GM12878 (cell line): ENCODE data around the gene PLD5. TPM values are rescaled to one million over a fixed set of nuclear protein-coding genes. Genes with fewer than 3 reads are reported as not detected.
A peak's percentile ranks its signal among the peaks of the same experiment; 100 is the strongest.

Experiments used
- ATAC-seq: fragments of 200-7000 bp; cut with Tn5 transposase; 3 replicates; pipeline ENCODE4 v1.9.1; 2020; ENCODE audit warnings: mild to moderate bottlenecking, moderate library complexity
- BruUV-seq: library from RNA; stranded (reverse); fragments of 400-500 nt; replicated peaks from 2 replicates; lab custom pipeline; 2021; lab: Mats Ljungman, UMichigan
- CTCF ChIA-PET: fragments of 300-600 bp; sonication (Branson Sonifier 250); formaldehyde crosslinking; extraction: SDS; loops from one replicate; lab custom pipeline; 2021; ENCODE audit warnings: inconsistent platforms; lab: Yijun Ruan, JAX
- POLR2A ChIA-PET: fragments of 350-600 bp; formaldehyde crosslinking; extraction: SDS; loops from one replicate; lab custom pipeline; 2021; ENCODE audit warnings: inconsistent platforms; lab: Charles Lee
- RAD21 ChIA-PET: fragments of 300-600 bp; sonication (Branson Sonifier 250); formaldehyde crosslinking; loops from one replicate; lab custom pipeline; 2023; ENCODE audit warnings: antibody characterized with exemption; ENCODE audit not compliant: unreplicated experiment; lab: Charles Lee
- SMC1A ChIA-PET: fragments of 300-600 bp; sonication (Branson Sonifier 250); formaldehyde crosslinking; loops from one replicate; lab custom pipeline; 2023; ENCODE audit not compliant: unreplicated experiment, uncharacterized antibody; lab: Charles Lee
- DNase-seq: peaks from one replicate; pipeline ENCODE4 v3.0.0-alpha.2; 2011; ENCODE audit warnings: low read depth, low spot score
- FAIRE-seq: peaks from 3 replicates; lab custom pipeline; 2011; peaks lifted over from hg19 to GRCh38; lab: Jason Lieb, UNC
- H2AFZ ChIP-seq: 2 replicates; pipeline ENCODE4 v1.6.0; 2011; ENCODE audit warnings: low read depth, low read length, control low read depth; ENCODE audit not compliant: control insufficient read depth
- H3K27ac ChIP-seq: 2 replicates; pipeline ENCODE4 v1.5.1; 2011; ENCODE audit warnings: control low read depth; ENCODE audit not compliant: control insufficient read depth, insufficient read depth
- H3K27me3 ChIP-seq, 2 experiments: replicated peaks in 1 of 2; 2 replicates each; pipeline versions ENCODE4 v1.6.0 to v1.6.1; 2011; ENCODE audit warnings: low read length in 1 of 2; ENCODE audit not compliant: control insufficient read depth in 2 of 2, insufficient read depth in 2 of 2
- H3K36me3 ChIP-seq, 2 experiments: 2 replicates each; pipeline ENCODE4 v1.5.1; 2011; ENCODE audit warnings: low read length in 1 of 2; ENCODE audit not compliant: control insufficient read depth in 2 of 2, insufficient read depth in 2 of 2
- H3K4me1 ChIP-seq: 2 replicates; pipeline ENCODE4 v1.6.1; 2011; ENCODE audit warnings: mild to moderate bottlenecking, low read length, moderate library complexity, mixed read lengths; ENCODE audit not compliant: control insufficient read depth, insufficient read depth
- H3K4me2 ChIP-seq: 2 replicates; pipeline ENCODE4 v1.6.0; 2011; ENCODE audit warnings: control low read depth; ENCODE audit not compliant: control insufficient read depth, insufficient read depth
- H3K4me3 ChIP-seq: fragments of 200-600 bp; sonication (generic); 2 replicates; pipeline ENCODE4 v1.5.1; 2016
- H3K79me2 ChIP-seq: 2 replicates; pipeline ENCODE4 v1.6.0; 2011; ENCODE audit warnings: low read length; ENCODE audit not compliant: control insufficient read depth, insufficient read depth
- H3K9ac ChIP-seq: 2 replicates; pipeline ENCODE4 v1.8.0; 2011; ENCODE audit warnings: low read length, control low read depth, mixed read lengths; ENCODE audit not compliant: control insufficient read depth, insufficient read depth
- H3K9me3 ChIP-seq: replicated peaks from 3 replicates; pipeline ENCODE4 v1.5.1; 2011; ENCODE audit warnings: mild to moderate bottlenecking, low read length; ENCODE audit not compliant: control insufficient read depth, insufficient read depth
- H4K20me1 ChIP-seq: 2 replicates; pipeline ENCODE4 v1.6.0; 2011; ENCODE audit not compliant: control insufficient read depth, insufficient read depth
- ATF7 ChIP-seq: fragments of 450-650 bp; IDR thresholded peaks from 2 replicates; pipeline ENCODE4 v1.6.1; 2016; ENCODE audit warnings: low read depth, mild to moderate bottlenecking
- BCL3 ChIP-seq: IDR thresholded peaks from 2 replicates; pipeline ENCODE4 v1.6.1; 2011; ENCODE audit warnings: borderline replicate concordance, low read depth, mild to moderate bottlenecking, moderate library complexity, low read length; ENCODE audit not compliant: insufficient read depth, poor library complexity, severe bottlenecking
- EGR1 ChIP-seq, 2 experiments: IDR thresholded peaks; 1 replicate in 1 of 2; 2 replicates in 1 of 2; pipeline ENCODE4 v1.6.1; 2011 to 2012; ENCODE audit warnings: low read depth in 2 of 2, low read length in 2 of 2, borderline replicate concordance in 1 of 2, mild to moderate bottlenecking in 1 of 2, moderate library complexity in 1 of 2
- FOXK2 ChIP-seq: fragments of 450-650 bp; IDR thresholded peaks from 2 replicates; pipeline ENCODE4 v1.6.1; 2017; ENCODE audit warnings: mild to moderate bottlenecking, moderate library complexity
- HCFC1 ChIP-seq: fragments of 150-350 bp; IDR thresholded peaks from 2 replicates; pipeline ENCODE4 v1.6.1; 2014; ENCODE audit warnings: low read length
- IRF5 ChIP-seq: fragments of 450-650 bp; IDR thresholded peaks from 2 replicates; pipeline ENCODE4 v1.6.1; 2017; ENCODE audit warnings: borderline replicate concordance
- LARP7 ChIP-seq: fragments of 450-650 bp; IDR thresholded peaks from 2 replicates; pipeline ENCODE4 v1.6.1; 2017; ENCODE audit warnings: mild to moderate bottlenecking
- MXI1 ChIP-seq: fragments of 150-350 bp; IDR thresholded peaks from 2 replicates; pipeline ENCODE4 v1.6.1; 2011; ENCODE audit warnings: low read depth, mild to moderate bottlenecking, inconsistent platforms, low read length, improper control_type of control experiment
- MYC ChIP-seq: IDR thresholded peaks from 2 replicates; pipeline ENCODE4 v1.6.1; 2011; ENCODE audit warnings: mild to moderate bottlenecking, low read length, moderate library complexity, inconsistent platforms; ENCODE audit not compliant: insufficient read depth, insufficient replicate concordance, insufficient read length, severe bottlenecking
- RBBP5 ChIP-seq: fragments of 200-600 bp; sonication (generic); conservative IDR thresholded peaks from 2 replicates; pipeline ENCODE4 v1.6.1; 2016
- RELB ChIP-seq: fragments of 450-650 bp; IDR thresholded peaks from 2 replicates; pipeline ENCODE4 v1.6.1; 2017; ENCODE audit warnings: low read depth, mild to moderate bottlenecking, moderate library complexity
- SMC3 ChIP-seq: IDR thresholded peaks from 2 replicates; pipeline ENCODE4 v1.6.1; 2011; ENCODE audit warnings: low read length, improper control_type of control experiment, borderline replicate concordance
- STAT1 ChIP-seq: fragments of 450-650 bp; conservative IDR thresholded peaks from 2 replicates; pipeline ENCODE4 v1.6.1; 2014; ENCODE audit warnings: antibody characterized with exemption, mild to moderate bottlenecking
- SUPT20H ChIP-seq: IDR thresholded peaks from 2 replicates; pipeline ENCODE4 v1.6.1; 2011; ENCODE audit warnings: low read depth, mild to moderate bottlenecking, low read length, moderate library complexity, borderline replicate concordance; ENCODE audit not compliant: control insufficient read depth
- TCF7 ChIP-seq: IDR thresholded peaks from 2 replicates; pipeline ENCODE4 v1.6.1; 2014; ENCODE audit warnings: antibody characterized with exemption, borderline replicate concordance
- ZNF207 ChIP-seq: fragments of 450-650 bp; IDR thresholded peaks from 2 replicates; pipeline ENCODE4 v1.6.1; 2014; ENCODE audit warnings: antibody characterized with exemption, mild to moderate bottlenecking, borderline replicate concordance
- ZNF274 ChIP-seq: IDR thresholded peaks from one replicate; pipeline ENCODE4 v1.8.0; 2011; ENCODE audit not compliant: insufficient read length, insufficient read depth
- ZSCAN29 ChIP-seq: fragments of 450-650 bp; IDR thresholded peaks from 2 replicates; pipeline ENCODE4 v1.6.1; 2017; ENCODE audit warnings: mild to moderate bottlenecking, moderate library complexity
- WGBS: methylation state at CpG from one replicate; pipeline ENCODE4 v1.1.6; 2016; ENCODE audit warnings: low lambda C conversion rate; ENCODE audit not compliant: insufficient replicate concordance, insufficient coverage; ENCODE audit errors: missing lambda C conversion rate; 5-methylcytosine and 5-hydroxymethylcytosine counted together
- in situ Hi-C: fragments of 300-500 bp; cut with MboI; formaldehyde crosslinking; loops from 9 replicates; pipeline ENCODE4 v1.14.3; 2018; ENCODE audit warnings: mixed read lengths
- intact Hi-C: fragments of 100-400 bp; cut with micrococcal nuclease; formaldehyde crosslinking; loops from one replicate; pipeline ENCODE4 v1.14.2; 2022; ENCODE audit not compliant: unreplicated experiment
- polyA plus RNA-seq, 11 experiments: library from polyadenylated mRNA; depleted of rRNA in 4 of 11; unstranded in 6 of 11; stranded (reverse) in 5 of 11; fragments of >200 nt; fragmentation: Nextera tagmentation in 4 of 11; fragmentation: Illumina TruSeq in 1 of 11; extraction: Ambion mirVana in 4 of 11; extraction: Trizol in 1 of 11; gene quantifications; 1 replicate in 1 of 11; 2 replicates in 10 of 11; pipeline versions ENCODE4 v1.2.1 to v1.2.3, GENCODE V29; 2011 to 2016; ENCODE audit warnings: inconsistent platforms in 2 of 11, missing spikeins in 2 of 11, low read depth in 1 of 11
- total RNA-seq, 4 experiments: library from RNA; depleted of rRNA in 3 of 4; stranded (reverse); fragments of >200 nt in 3 of 4; fragmentation: Illumina TruSeq in 1 of 4; extraction: Trizol in 1 of 4; gene quantifications; 2 replicates each; pipeline versions ENCODE4 v1.2.1 to v1.2.3, GENCODE V29; 2013 to 2021

The PLD5 gene
- total and polyA plus RNA-seq, 10 of the 15 experiments (the other 5 are each of a cell fraction or from before 2014, with no cell fraction given), result not detected

DNA sequence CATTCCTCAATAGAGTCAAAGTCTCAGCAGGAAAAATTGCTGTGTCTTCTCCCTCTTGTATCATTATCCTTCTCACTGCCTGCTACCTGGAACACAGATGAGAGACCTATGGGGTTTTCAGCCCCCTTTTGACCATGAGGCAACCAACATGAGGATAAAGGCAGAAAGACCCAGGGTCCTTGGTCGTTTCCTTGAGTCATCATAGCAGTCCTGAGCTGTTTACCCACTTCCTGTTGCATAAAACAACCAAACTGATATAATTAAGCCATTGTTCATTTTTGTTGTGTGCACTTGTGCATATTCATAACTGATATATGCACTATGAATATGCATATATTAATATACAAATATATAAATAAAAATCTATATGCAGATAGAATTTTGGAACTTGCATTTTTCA lies 337.3 kb downstream of the PLD5 start:
- ChIA-PET CTCF (no interaction called here), POLR2A (no interaction called here), SMC1A (no interaction called here), RAD21 (no interaction called here)
- Histone ChIP-seq H3K4me1 (no peaks in the 10 kb centered on the region), H2AFZ (no peak overlapping the region), H3K36me3 (no peaks in the 10 kb centered on the region), H3K27me3 (no peaks in the 10 kb centered on the region), H3K4me3 (no peak overlapping the region), H3K9ac (no peak overlapping the region), H3K79me2 (no peaks in the 10 kb centered on the region), H3K9me3 (no peaks in the 10 kb centered on the region), H3K27ac (no peak overlapping the region), H3K4me2 (0 out of 2 replicates have a peak overlapping the region, but pooled peaks have one; percentile 3), H4K20me1 (no peaks in the 10 kb centered on the region)
- BruUV-seq, result no TSS peak
- ATAC-seq (peak; percentile 57), FAIRE-seq (no peak), DNase-seq (no peak)
- intact Hi-C loops, result no loop called here
- in situ Hi-C loops, result no loop called here
- TF ChIP-seq IRF5 (no peak), ZNF207 (no peak), HCFC1 (no peak), FOXK2 (no peak), BCL3 (no peak), RELB (no peak), ATF7 (no peak), TCF7 (no peak), ZNF274 (no peak), EGR1 (IDR thresholded peaks at IDR 0.05; ENCODE audit: borderline replicate concordance in 1 of 2, low read depth in 2 of 2, low read length in 2 of 2) (no peak), SUPT20H (no peak), MYC (no peak), STAT1 (no peak), MXI1 (no peak), LARP7 (no peak), SMC3 (no peak), ZSCAN29 (no peak), RBBP5 (no peak)
- WGBS, result 0% methylated on average over 1 of the region's 1 CpG
